ENCODE results near the gene ASB9. TPM values are rescaled to one million over a fixed set of nuclear protein-coding genes. Genes with fewer than 3 reads are reported as not detected.

The ASB9 gene
- total RNA-seq, 1 donor from 2014 or later, result 0.28 TPM

- Mint-ChIP-seq H3K36me3 (ENCODE audit: low read depth) (no peaks in the 10 kb centered on the region), H3K27me3 (ENCODE audit: low read depth) (no peaks in the 10 kb centered on the region), H3K4me1 (no peaks in the 10 kb centered on the region), H3K4me3 (no peak overlapping the region), H3K9me3 (peaks cover 6% of the 10 kb centered on the region), H3K27ac (ENCODE audit: unreplicated experiment) (no peak overlapping the region)
- no peak for TF ChIP-seq CTCF (conservative IDR thresholded peaks at IDR 0.05)
- no peak for DNase-seq (ENCODE audit: low read depth, low spot score)
Measured at GRCh38 chrX:15209096-15209495, 60.8 kb downstream of the ASB9 start.

- Mint-ChIP-seq H3K27ac (ENCODE audit: unreplicated experiment) (no peak overlapping the region), H3K4me3 (no peak overlapping the region), H3K9me3 (peaks cover 6% of the 10 kb centered on the region), H3K36me3 (ENCODE audit: low read depth) (no peaks in the 10 kb centered on the region), H3K27me3 (ENCODE audit: low read depth) (no peaks in the 10 kb centered on the region), H3K4me1 (no peaks in the 10 kb centered on the region)
- DNase-seq (ENCODE audit: low read depth, low spot score), result no peak
- no peak for TF ChIP-seq CTCF (conservative IDR thresholded peaks at IDR 0.05)
Measured at GRCh38 chrX:15207994-15208393, 61.9 kb downstream of the ASB9 start.

GRCh38 chrX:15207384-15207783 lies 62.5 kb downstream of the ASB9 start:
- Mint-ChIP-seq H3K27me3 (ENCODE audit: low read depth) (no peaks in the 10 kb centered on the region), H3K4me1 (no peaks in the 10 kb centered on the region), H3K27ac (ENCODE audit: unreplicated experiment) (no peak overlapping the region), H3K36me3 (ENCODE audit: low read depth) (no peaks in the 10 kb centered on the region), H3K9me3 (peaks cover 6% of the 10 kb centered on the region), H3K4me3 (no peak overlapping the region)
- no peak for DNase-seq (ENCODE audit: low read depth, low spot score)
- TF ChIP-seq CTCF (conservative IDR thresholded peaks at IDR 0.05), result no peak

- no peak overlapping the region for H3K27ac Mint-ChIP-seq (ENCODE audit: unreplicated experiment)
- no peaks in the 10 kb centered on the region for H3K27me3 Mint-ChIP-seq (ENCODE audit: low read depth)
- peaks cover 6% of the 10 kb centered on the region for H3K9me3 Mint-ChIP-seq
- H3K4me1 Mint-ChIP-seq, result no peaks in the 10 kb centered on the region
- TF ChIP-seq CTCF (conservative IDR thresholded peaks at IDR 0.05), result no peak
- no peak overlapping the region for H3K4me3 Mint-ChIP-seq
- H3K36me3 Mint-ChIP-seq (ENCODE audit: low read depth), result no peaks in the 10 kb centered on the region
- no peak for DNase-seq (ENCODE audit: low read depth, low spot score)
Measured at GRCh38 chrX:15206306-15206705, 63.6 kb downstream of the ASB9 start.

GRCh38 chrX:15204130-15204751 lies 65.6 kb downstream of the ASB9 start:
- no peak overlapping the region for H3K4me3 Mint-ChIP-seq
- no peaks in the 10 kb centered on the region for H3K27me3 Mint-ChIP-seq (ENCODE audit: low read depth)
- no peak for DNase-seq (ENCODE audit: low read depth, low spot score)
- H3K36me3 Mint-ChIP-seq (ENCODE audit: low read depth), result no peaks in the 10 kb centered on the region
- H3K9me3 Mint-ChIP-seq, result peaks cover 6% of the 10 kb centered on the region
- no peak overlapping the region for H3K27ac Mint-ChIP-seq (ENCODE audit: unreplicated experiment)
- H3K4me1 Mint-ChIP-seq, result no peaks in the 10 kb centered on the region
- TF ChIP-seq CTCF (conservative IDR thresholded peaks at IDR 0.05), result no peak
